ENCODE measurements around the gene TAF5L.
A peak's percentile ranks its signal among the peaks of the same experiment; 100 is the strongest.
"Not testable (repeated sequence)": the region's sequence is repeated elsewhere in the genome, so short reads cannot be mapped to it uniquely, and the experiment has no call there.

Gene TAF5L

DNA sequence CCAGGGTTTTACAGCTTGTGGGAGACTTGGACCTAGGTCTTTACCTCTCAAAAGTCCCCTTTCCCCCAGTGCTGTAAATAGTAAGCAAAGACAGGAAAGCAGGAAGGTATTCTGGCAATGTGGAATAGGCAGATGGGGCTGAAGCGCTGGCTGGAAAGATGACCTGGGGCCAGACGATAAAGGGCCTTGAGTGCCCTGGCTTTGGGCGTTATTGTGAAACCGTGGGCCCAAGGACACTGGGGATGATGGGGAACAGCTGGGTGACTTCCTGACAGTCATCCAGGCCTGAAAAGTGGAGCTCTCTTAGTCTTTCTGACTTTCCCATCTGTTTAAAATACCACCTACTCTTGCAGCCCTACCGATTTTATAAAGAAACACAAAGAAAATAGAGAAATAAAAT is 16.5 kb upstream of the TAF5L start:
- DNase-seq (ENCODE audit: low spot score), result no peak

GRCh38 chr1:229641306-229641705 is 15.4 kb upstream of the TAF5L start:
- DNase-seq (ENCODE audit: low spot score), result no peak

DNA sequence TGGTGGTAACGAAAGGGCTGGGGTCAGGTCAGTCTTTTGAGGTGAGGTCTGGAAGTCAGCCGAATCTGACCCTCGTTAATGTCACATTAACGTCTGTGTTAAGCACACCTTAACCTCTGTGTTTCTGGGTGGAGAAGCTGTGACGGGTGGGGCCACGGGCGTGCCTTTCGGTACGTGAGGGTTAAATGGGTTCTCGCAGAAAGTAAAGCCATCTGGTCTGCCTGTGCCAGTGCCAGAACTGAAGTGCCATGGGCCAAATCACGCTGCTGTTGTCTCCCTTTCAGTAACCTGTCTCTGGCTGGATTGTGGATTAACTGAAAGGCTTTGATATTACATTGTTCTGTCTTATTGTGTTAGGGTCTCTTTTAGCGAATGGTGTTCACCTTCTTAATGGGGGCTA is 14.5 kb upstream of the TAF5L start:
- no peak for DNase-seq (ENCODE audit: low spot score)

DNA sequence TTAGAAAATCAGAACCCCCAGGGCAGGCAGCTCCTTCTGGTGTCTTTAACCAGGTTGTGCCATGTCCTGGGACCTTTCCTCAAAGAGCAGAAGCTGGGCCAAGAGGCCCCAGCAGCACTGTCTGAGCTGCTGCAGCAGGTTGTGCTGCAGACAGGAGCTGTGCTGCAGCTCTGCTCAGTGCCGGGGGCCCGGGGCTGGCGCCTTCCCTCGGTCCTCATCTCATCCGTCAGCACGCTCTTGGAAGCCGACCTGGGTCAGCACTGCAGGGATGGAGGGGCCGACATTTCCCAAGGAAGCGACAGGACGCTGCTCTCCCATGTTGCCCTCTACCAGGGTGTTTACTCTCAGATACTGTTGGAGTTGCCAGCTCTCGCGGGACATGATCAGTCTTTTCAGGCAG is 11.8 kb upstream of the TAF5L start:
- no peak for DNase-seq (ENCODE audit: low spot score)

- DNase-seq (ENCODE audit: low spot score), result no peak
Measured at GRCh38 chr1:229636042-229636441, 10.1 kb upstream of the TAF5L start.

DNA sequence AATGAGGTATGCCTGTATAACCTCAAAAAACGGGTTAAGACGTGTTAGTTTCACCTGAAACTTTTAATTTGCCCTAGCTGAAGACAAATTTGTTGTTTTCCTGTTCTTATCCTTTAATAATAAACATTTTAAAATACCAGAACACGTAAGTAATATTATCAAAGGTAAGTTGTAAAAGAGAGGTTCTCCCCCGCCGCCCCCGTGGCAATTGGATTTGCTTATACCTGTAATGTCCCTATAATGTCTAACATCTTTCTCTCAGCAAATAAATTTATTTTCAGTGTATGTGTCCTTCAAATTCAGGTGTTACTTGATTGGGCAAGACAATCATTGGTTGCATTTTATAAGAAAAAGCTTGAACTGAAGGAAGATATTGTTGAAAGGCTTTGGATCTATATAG is 6.0 kb upstream of the TAF5L start:
- DNase-seq (ENCODE audit: low spot score), result no peak

GRCh38 chr1:229631148-229631547 is 5.2 kb upstream of the TAF5L start:
- DNase-seq (ENCODE audit: low spot score), result no peak

GRCh38 chr1:229629261-229629660 is 3.3 kb upstream of the TAF5L start:
- no peak for DNase-seq (ENCODE audit: low spot score)

DNA sequence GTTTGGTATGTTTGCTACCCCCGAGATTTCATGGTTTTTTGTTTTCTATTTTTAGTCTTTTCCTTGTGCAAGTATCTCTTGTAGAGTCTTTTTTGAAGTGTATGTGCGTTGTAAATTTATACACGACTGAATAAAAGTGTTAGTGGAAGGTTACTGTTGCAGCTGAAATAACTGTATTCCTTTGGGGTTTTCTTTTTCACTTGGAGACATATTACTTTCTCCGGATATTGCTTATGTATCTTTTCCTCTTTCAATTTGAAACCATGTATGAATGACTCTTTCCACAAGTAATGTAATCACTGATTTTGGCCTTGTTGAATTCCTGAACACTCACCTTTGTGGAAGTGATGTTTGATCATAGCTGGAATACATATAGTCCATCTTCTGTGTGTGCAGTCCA is 1.1 kb upstream of the TAF5L start:
- no peak for DNase-seq (ENCODE audit: low spot score)

- peak; percentile 71 for DNase-seq (ENCODE audit: low spot score)
Measured at GRCh38 chr1:229625071-229625914, 629 bp downstream of the TAF5L start.

DNA sequence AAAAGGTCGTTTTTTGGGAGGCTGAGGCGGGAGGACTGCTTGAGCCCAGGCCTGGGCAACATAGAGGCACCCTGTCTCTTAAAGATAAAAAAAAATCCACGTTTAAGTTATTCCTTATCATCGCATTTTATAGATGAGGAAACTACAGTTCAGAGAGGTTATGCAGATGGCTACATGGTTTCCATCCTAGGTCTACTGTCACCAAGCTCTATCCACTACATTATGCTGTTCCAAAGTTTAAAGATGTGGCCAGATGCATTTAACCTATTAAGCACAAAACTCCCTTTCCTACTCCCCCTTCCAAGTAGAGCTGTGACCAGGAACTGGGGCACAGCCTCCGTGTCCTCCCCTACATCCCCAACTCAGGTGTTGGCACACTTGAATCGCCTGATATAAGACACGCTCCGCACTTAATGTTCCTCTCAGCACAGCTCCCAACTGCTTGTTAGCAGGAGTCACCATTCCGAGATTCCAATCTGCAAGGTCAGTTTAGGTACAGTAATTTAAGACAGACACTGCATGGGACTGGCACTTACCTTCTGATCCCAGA is 1.3 kb downstream of the TAF5L start:
- no peak for DNase-seq (ENCODE audit: low spot score)

DNA sequence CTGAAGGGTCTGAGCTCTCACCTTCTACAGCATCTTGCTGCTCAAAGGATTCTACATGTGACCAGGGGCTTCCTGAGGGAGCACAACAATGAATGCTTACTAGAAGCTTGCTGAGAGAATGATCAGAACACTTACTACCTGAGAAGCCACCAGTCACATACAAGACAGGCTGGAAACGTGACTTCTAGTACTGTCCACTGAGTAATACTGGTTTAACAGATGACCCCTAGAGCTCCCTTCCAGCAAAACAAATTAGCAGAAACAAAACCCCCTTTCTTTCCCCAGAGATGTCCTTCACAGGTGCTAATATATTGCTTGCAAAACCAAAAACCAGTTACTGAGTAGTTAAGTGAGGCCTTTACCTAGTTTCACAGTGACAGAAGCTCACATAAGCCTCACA is 2.1 kb downstream of the TAF5L start:
- DNase-seq (ENCODE audit: low spot score), result no peak

GRCh38 chr1:229623225-229623624 is 2.7 kb downstream of the TAF5L start:
- no peak for DNase-seq (ENCODE audit: low spot score)

DNA sequence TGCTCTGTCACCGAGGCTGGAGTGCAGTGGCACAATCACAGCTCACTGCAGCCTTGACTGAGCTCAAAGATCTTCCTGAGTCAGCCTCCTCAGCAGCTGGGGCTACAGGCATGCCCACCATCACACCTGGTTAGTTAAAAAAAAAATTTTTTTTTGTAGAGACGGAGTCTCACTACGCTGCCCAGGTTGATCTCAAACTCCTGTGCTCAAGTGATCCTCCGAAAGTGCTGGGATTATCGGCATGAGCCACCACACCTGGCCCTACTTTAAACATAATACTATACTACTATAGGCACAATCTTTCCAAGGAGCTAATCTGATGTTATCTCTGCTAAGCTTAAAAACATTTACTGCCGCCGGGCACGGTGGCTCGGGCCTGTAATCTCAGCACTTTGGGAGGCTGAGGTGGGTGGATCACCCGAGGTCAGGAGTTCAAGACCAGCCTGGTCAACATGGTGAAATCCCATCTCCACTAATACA is 3.2 kb downstream of the TAF5L start:
- DNase-seq (ENCODE audit: low spot score), result not testable (repeated sequence)

DNA sequence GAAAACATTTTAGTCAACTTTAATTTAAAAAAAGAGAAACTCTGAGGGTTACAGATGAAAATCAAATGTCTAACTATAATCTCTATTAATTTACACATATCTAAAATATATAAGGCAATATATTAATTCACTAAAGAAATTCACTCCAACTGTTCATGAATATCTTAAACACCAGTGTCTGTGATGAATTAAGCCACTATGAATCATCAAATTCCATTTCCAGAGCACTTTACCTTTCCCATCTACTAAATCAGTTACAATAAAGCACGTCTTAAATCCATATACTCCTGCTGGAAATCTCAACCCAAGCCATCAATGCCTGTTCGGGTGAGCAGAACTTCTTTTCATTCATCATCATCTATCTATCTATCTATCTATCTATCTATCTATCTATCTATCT is 4.3 kb downstream of the TAF5L start:
- no peak for DNase-seq (ENCODE audit: low spot score)

DNA sequence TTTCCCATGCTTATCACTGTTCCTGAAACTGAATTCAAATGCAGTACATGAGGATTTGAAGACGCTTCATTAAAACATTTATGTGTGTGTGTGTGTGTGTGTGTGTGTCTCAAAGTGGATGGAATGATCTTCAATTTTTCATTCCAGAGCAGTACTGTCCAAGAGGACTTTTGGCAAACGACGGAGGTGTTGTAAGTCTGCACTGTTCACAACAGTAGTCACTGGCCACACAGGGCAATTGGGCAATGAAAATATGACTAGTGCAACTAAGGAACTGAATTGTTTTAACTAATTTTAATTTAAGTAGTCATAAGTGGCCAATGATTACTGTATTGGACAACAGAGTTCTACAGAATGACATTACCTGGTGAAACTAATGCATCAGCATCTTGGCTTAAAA is 5.0 kb downstream of the TAF5L start:
- DNase-seq (ENCODE audit: low spot score), result no peak

GRCh38 chr1:229619614-229620013 is 6.3 kb downstream of the TAF5L start:
- no peak for DNase-seq (ENCODE audit: low spot score)

DNA sequence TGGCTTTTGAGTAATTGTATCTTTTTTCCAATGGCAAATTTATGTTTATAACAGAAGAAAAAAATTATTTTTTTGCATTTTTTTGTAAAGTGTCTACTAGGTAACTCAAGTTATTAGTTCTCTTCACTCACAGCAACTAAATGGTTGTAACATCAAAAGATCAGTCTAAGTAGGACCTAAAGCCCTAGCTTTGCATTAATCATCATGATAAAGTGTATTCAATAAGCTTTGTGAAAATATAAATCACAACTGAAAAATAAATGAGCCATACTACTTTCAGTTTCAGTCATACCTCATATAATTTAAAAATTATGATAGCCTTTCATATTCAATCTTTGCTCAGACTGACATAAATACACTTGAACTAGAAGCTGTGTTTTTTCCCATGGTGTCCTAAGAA is 6.9 kb downstream of the TAF5L start:
- DNase-seq (ENCODE audit: low spot score), result no peak

- no peak for DNase-seq (ENCODE audit: low spot score)
Measured at GRCh38 chr1:229617351-229618100, 8.4 kb downstream of the TAF5L start.

GRCh38 chr1:229614701-229615100 is 11.2 kb downstream of the TAF5L start:
- DNase-seq (ENCODE audit: low spot score), result no peak

DNA sequence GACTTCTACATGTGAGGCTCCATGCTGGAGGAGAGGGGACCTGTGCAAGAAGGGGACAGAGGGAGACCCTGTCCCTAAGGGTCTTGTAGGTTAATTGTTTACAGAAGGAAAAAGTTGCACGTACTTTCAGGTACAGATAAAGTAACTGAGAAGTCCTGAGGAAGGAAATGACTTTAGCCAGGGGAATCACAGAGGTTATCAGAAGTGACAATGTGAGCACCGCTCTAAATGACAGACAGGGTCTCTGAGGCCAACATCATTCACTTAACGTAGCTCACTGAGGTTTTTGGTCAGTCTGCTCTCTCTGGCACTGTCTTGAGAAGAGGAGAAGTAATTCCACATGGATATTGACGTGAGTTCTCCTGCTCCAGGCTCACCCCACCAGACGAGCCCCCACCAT is 12.0 kb downstream of the TAF5L start:
- DNase-seq (ENCODE audit: low spot score), result no peak

GRCh38 chr1:229608590-229608989 is 17.3 kb downstream of the TAF5L start:
- no peak for DNase-seq (ENCODE audit: low spot score)

DNA sequence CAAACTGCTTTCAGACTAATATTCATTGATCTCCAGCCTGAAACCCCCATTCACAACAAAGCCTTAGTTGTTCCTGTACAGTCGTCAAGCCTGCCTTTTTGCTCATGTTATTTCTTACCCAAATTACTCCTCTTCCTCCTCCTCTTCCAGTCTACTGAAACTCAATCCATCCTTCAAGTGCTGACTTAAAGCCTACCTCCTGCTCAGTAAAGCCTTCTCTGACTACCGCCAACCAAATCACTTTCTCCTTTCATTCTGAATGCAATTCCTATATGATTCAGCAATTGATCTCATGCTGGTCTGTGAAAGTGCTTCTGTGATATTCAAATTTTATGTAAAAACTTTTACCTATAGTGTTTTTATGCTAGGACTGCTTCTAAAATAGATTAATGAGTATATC is 18.6 kb downstream of the TAF5L start:
- DNase-seq (ENCODE audit: low spot score), result no peak

All from NAMALWA (cell line).